C4-2B (cell line): ENCODE measurements around the gene EPHB2.

Source experiments
- ZFX ChIP-seq: fragments of 450-650 bp; IDR thresholded peaks from 2 replicates; pipeline ENCODE4 v1.6.1; 2017
- TF ChIP-seq, protein P1 (sequence below): fragments of 450-650 bp; conservative IDR thresholded peaks from 2 replicates; pipeline ENCODE4 v1.5.1; 2017; ENCODE audit warnings: mild to moderate bottlenecking

DNA sequence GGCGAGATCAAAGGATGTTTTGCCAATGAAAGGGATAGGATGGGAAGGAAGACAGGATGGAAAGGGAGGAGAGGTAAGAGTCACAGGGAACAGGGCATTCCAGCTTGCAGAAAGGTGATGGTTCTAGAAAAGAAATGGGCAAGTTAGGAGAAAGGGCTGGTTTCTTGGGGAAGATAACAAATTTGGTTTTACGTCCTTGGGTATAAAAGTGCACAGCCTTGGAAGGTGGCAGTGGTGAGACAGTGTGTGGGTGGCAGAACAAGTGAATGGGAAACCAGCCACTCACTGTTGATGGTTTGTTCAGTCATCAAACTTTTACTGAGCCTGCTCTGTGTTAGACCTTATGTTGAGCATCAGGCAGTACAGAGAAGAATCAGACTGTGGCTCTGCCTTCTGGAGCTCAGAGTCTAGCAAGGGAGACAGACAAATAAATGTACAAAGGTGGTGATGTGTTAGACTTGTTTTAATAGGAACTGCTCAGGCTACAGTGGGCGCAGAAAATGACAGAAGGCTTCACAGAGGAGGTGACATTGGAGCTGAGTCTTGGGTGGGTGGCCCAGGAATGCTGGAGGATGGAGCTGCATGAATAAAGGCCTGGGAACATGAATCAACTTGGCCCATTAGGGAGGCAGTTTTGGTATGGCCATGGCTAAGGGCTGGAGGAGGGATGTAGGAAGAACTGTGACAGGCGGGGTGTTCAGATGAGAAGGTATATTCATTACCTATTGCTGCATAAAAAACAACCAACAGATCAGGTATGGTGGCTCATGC, 76.3 kb downstream of the EPHB2 start:
- TF ChIP-seq, protein P1, sequence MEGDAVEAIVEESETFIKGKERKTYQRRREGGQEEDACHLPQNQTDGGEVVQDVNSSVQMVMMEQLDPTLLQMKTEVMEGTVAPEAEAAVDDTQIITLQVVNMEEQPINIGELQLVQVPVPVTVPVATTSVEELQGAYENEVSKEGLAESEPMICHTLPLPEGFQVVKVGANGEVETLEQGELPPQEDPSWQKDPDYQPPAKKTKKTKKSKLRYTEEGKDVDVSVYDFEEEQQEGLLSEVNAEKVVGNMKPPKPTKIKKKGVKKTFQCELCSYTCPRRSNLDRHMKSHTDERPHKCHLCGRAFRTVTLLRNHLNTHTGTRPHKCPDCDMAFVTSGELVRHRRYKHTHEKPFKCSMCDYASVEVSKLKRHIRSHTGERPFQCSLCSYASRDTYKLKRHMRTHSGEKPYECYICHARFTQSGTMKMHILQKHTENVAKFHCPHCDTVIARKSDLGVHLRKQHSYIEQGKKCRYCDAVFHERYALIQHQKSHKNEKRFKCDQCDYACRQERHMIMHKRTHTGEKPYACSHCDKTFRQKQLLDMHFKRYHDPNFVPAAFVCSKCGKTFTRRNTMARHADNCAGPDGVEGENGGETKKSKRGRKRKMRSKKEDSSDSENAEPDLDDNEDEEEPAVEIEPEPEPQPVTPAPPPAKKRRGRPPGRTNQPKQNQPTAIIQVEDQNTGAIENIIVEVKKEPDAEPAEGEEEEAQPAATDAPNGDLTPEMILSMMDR: no peak
- TF ChIP-seq ZFX: no peak
